ENCODE results near the gene CLUH. TPM values are rescaled to one million over a fixed set of nuclear protein-coding genes. Genes with fewer than 3 reads are reported as not detected.
"Not testable (repeated sequence)": the region's sequence is repeated elsewhere in the genome, so short reads cannot be mapped to it uniquely, and the experiment has no call there.

The CLUH gene
- total RNA-seq, 2 experiments from 2014 or later, result 162 to 171 TPM

DNA sequence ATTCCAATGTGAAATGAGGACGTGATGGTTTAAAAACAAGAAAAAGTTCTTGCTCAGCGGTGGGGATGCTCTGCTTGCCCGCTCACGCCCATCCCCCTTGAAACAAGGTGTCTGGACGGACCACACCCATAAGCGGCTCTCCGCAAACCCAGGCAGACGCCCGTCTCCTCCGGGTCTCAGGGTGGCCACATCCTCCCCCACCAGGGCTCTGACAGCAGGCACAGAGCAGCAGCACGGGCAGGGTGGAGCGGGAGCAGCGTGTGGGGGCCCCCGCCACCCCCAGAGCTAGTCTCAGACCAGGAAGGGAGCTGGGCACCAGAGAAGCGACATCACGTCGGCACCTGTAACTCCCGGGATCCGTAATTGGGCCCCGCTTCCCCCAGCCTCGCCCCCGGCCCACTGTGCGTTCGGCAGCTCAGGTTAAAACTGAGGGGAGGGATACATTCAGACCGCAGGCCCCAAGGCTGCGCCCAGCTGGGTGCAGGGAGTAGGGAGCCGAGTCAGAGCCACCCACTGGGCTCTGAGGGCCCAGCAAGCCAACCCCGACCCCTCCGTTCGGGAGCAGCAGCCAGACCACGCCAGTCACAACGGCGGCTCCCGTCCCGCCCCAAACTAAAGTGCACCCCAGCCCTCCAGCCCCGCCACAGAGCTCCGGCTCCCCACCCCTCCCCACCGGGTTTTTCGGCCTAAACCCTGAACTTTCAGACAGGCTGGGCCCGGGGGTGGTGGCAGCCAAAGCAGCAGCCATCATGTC, 22.0 kb downstream of the CLUH start:
- H3K4me3 Mint-ChIP-seq, result no peak overlapping the region
- H3K27ac Mint-ChIP-seq, result no peak overlapping the region
- no peaks in the 10 kb centered on the region for H3K27me3 Mint-ChIP-seq
- peaks cover 5% of the 10 kb centered on the region for H3K4me1 Mint-ChIP-seq
- H3K9me3 Mint-ChIP-seq, result no peaks in the 10 kb centered on the region
- DNase-seq, result no peak
- H3K36me3 Mint-ChIP-seq, result no peaks in the 10 kb centered on the region

DNA sequence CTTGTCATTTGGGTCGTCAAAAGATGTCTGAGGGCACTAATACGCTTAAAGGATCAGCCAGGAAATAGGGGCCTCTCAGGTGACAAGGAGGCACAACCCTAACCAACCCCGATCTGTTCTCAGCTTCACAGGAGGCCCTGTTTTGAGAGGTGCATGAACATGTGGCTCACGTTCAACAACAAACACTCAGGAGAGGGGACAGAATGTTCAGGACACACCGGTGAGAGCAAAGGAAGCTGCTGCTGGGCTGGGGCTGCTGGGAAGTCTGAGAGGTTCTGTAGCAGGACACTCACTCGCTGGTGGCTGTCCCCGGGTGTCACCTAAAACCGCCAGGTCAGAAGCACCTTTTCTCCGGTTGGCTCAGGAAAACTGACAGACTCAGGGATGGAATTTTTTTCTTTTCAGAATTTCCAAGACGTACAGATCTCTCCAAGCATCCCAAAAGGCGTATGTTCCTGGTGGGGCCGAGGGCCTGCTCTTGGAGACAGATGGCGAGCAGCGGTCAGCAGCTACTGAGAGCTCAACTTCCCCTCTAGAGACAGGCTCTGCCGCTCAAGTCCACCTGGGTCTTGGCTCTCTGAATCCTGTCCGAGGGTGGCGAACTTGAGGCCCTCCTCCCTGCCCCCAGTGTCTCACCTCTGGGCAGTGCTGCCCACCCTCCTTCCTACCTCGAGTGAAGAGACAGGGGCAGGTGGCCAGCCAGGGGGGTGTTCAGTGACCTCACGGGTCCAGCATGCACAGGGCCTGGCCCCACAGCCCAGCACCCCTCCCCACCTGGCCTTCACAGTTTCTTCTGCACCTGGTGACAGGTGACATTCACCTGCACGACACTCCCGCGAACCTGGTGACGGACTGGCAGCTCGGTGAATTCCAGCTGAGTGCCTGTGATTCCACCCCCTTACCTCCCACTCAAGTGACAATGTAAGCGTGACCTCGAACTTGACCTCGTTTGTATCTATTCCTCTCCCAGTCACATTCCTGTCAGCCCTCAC, 22.9 kb downstream of the CLUH start:
- H3K4me3 Mint-ChIP-seq, result no peak overlapping the region

DNA sequence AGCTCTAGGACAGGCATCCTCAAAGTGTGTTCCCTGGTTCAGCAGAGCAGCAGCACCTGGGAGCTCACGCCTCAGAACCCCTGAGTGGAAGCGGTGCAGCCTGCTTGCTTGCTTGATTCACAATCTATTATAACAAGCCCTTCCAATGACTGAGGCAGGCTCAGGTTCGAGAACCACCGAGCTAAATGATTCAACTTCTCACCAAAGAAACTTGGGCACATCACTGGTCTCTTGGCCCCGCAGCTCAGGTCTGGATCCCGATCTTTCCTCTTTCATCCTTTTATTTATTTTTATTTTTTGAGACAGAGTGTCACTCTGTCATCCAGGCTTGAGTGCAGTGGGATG, 24.5 kb downstream of the CLUH start:
- H3K9me3 Mint-ChIP-seq, result no peaks in the 10 kb centered on the region
- peaks cover 5% of the 10 kb centered on the region for H3K4me1 Mint-ChIP-seq
- no peaks in the 10 kb centered on the region for H3K27me3 Mint-ChIP-seq
- H3K36me3 Mint-ChIP-seq, result no peaks in the 10 kb centered on the region
- DNase-seq, result no peak
- H3K4me3 Mint-ChIP-seq, result no peak overlapping the region
- peak overlapping the region; percentile 54 for H3K27ac Mint-ChIP-seq

More for the DNA sequence above, 22.9 kb downstream of the CLUH start:
- no peak for DNase-seq
- Mint-ChIP-seq H3K27me3 (no peaks in the 10 kb centered on the region), H3K4me1 (peaks cover 5% of the 10 kb centered on the region), H3K9me3 (no peaks in the 10 kb centered on the region), H3K36me3 (no peaks in the 10 kb centered on the region), H3K27ac (peak overlapping the region; percentile 54)

DNA sequence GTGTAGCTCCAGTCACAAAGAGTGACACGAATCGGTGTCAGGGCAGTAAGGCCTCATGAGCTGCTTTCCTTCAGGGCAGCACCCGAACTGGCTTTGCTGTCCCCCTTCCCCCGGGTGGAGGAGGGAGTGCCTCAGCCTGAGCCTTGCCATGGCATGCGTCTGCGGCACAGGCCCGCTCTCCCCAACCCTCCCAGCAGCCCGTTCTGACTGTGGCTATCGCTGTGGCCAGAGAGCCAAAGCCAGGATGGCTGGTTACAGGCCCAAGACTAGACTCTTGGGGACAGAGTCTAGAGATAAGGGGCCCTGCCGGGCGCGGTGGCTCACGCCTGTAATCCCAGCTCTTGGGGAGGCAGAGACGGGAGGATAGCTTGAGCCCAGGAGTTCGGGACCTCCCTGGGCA, 25.9 kb downstream of the CLUH start:
- H3K27ac Mint-ChIP-seq, result no peak overlapping the region
- no peak overlapping the region for H3K4me3 Mint-ChIP-seq
- DNase-seq, result no peak
- no peaks in the 10 kb centered on the region for H3K9me3 Mint-ChIP-seq
- peaks cover 6% of the 10 kb centered on the region for H3K36me3 Mint-ChIP-seq
- no peaks in the 10 kb centered on the region for H3K27me3 Mint-ChIP-seq
- peaks cover 5% of the 10 kb centered on the region for H3K4me1 Mint-ChIP-seq

DNA sequence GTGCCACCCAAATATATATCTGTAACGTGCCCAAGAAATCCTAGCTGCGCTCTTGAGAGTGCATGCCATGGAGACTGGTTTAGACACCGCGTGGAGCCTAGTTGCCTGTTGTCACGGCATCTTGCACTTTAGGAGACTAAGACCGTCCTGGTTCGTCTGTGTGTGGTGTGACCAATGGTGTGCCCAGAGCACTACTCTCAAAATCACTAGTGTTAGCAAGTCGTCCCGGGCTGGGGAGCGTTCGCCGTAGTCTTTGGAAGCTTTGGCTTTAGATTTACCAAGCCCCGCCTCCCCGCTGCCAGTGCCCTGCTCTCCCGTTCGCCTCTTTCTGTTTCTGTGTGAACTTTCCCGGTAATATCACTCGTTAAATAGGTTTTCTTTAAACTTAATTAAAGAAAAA, 27.0 kb downstream of the CLUH start:
- no peak for DNase-seq
- H3K9me3 Mint-ChIP-seq, result no peaks in the 10 kb centered on the region
- H3K36me3 Mint-ChIP-seq, result peaks cover 6% of the 10 kb centered on the region
- H3K4me1 Mint-ChIP-seq, result peaks cover 5% of the 10 kb centered on the region
- no peaks in the 10 kb centered on the region for H3K27me3 Mint-ChIP-seq
- no peak overlapping the region for H3K4me3 Mint-ChIP-seq
- H3K27ac Mint-ChIP-seq, result no peak overlapping the region

DNA sequence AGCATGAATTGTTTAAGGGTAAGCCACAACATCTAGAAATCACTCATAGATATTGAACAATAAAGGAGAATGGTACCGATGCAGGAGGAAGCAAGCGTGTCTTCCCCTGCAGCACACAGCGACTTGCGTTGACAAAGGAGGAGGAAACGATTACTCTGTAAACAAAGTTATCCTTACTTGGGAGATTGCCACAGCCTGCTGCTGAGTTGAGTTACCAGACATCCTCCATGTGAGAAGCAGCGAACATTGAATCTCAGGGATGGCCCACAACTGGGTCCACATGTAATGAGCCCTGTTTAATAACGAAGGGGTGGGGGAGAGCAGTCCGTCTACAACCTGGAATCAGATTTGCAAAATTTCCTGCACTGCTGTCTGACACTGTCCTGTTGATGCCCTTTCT, 27.7 kb downstream of the CLUH start:
- no peak for DNase-seq
- peaks cover 10% of the 10 kb centered on the region for H3K36me3 Mint-ChIP-seq
- H3K9me3 Mint-ChIP-seq, result no peaks in the 10 kb centered on the region
- peaks cover 5% of the 10 kb centered on the region for H3K4me1 Mint-ChIP-seq
- H3K27me3 Mint-ChIP-seq, result no peaks in the 10 kb centered on the region
- H3K4me3 Mint-ChIP-seq, result no peak overlapping the region
- H3K27ac Mint-ChIP-seq, result no peak overlapping the region

DNA sequence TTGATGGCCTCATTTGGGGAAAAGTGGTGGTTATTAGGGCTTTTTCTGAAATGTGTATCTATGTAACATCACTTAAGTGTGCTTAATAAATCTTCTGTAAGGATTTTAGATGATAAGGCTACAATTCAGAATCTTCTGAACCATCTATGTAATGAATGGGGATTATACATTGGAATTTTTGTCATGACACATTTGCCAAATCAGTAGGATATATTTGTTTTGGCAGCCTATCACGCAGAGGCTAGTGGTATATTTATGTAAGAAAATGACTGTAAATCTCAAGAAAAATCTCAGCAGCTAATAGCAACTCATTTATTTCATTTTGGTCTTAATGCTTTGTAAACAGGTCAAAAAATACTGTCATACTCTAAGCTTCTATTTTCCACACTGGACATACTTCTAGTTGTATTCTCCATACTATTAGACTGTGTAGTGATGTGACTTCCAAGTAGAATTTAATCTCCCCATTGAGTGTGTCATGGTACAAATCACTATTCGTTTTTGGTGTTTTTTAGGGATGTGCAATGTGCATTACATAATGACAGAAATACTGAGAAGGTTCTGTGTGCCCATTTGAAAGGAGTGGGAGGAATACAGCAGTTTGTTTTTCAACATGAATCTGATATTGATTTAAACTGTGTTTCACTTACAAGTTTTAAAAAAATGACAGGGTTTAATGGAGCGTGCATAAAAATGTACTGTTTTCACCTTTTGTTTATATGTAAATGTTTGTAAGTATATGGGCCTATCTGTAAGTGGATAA, 29.2 kb downstream of the CLUH start:
- Mint-ChIP-seq H3K36me3 (peaks cover 13% of the 10 kb centered on the region), H3K27ac (no peak overlapping the region), H3K9me3 (no peaks in the 10 kb centered on the region), H3K27me3 (no peaks in the 10 kb centered on the region), H3K4me1 (no peaks in the 10 kb centered on the region), H3K4me3 (no peak overlapping the region)
- DNase-seq, result no peak

DNA sequence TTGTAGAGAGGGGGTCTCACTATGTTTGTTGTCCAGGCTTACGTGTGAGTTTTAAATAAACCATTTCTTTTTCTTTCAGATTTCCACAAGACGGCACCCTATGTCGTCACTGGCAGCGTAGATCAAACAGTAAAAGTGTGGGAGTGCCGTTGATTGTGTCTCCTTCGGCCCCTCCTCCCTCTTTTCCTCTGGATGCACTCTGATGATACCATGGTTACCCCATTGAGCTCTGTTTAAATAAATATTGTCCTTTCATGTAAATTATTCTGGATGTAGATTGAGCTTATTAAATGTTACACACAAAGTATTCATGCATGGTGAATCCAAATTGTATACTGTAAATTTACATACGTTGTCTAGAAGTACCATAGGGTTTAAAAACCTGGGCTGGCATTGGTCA, 29.9 kb downstream of the CLUH start:
- H3K4me1 Mint-ChIP-seq, result no peaks in the 10 kb centered on the region

DNA sequence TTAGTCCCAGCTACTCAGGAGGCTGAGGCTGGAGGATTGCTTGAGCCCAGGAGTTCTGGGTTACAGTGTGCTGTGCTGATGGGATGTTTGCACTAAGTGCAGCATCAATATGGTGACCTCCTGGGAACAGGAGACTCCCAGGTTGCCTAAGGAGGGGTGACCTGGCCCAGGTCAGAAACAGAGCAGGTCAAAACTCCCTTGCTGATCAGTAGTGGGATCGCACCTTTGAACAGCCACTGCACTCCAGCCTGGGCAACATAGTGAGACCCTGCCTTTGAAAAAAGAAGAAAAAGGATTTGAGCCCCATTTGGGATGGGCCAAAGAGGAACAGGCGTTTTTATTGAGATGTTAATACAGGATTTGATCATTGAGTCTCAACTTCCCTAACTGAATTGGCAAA, 30.6 kb downstream of the CLUH start:
- H3K4me3 Mint-ChIP-seq, result no peak overlapping the region

More for the DNA sequence above, 29.9 kb downstream of the CLUH start:
- Mint-ChIP-seq H3K27me3 (no peaks in the 10 kb centered on the region), H3K27ac (no peak overlapping the region), H3K4me3 (no peak overlapping the region), H3K36me3 (peaks cover 13% of the 10 kb centered on the region), H3K9me3 (no peaks in the 10 kb centered on the region)
- no peak for DNase-seq

DNA sequence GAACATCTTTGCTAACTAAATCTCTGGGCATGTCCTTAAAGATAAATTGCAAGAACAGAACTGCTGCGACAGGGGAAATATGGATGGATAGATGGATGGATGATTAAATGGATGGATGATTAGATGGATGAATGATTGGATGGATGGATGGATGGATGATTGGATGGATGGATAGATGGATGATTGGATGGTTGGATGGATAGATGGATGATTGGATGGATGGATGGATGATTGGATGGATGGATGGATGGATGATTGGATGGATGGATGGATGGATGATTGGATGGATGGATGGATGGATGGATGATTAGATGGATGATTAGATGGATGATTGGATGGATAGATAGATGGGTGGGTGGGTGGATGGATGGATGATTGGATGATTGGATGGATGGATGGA, 32.3 kb downstream of the CLUH start:
- H3K4me3 Mint-ChIP-seq, H3K4me1 Mint-ChIP-seq, H3K27me3 Mint-ChIP-seq, H3K9me3 Mint-ChIP-seq, H3K27ac Mint-ChIP-seq, DNase-seq: not testable (repeated sequence)
- H3K36me3 Mint-ChIP-seq, result peaks cover 25% of the 10 kb centered on the region

More for the DNA sequence above, 30.6 kb downstream of the CLUH start:
- no peaks in the 10 kb centered on the region for H3K4me1 Mint-ChIP-seq
- DNase-seq, result no peak
- H3K36me3 Mint-ChIP-seq, result peaks cover 15% of the 10 kb centered on the region
- H3K27ac Mint-ChIP-seq, result no peak overlapping the region
- H3K27me3 Mint-ChIP-seq, result no peaks in the 10 kb centered on the region
- H3K9me3 Mint-ChIP-seq, result no peaks in the 10 kb centered on the region

DNA sequence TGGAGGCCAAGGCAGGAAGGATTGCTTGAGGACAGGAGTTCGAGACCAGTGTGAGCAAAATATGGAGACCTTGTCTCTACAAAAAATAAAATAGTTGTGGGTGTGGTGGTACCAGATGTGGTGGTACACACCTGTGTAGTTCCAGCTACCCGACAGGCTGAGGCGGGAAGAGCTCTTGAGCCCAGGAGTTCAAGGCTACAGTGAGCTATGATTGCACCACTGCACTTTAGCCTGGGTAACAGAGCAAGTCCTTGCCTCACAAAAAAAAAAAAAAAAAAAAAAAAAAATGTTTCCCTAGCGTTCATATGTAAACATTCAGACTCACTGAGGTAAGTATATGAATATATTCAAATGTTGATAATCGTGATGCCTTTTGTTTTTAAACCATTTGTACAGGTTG, 39.5 kb downstream of the CLUH start:
- peaks cover 4% of the 10 kb centered on the region for H3K4me1 Mint-ChIP-seq
- DNase-seq, result no peak
- peaks cover 34% of the 10 kb centered on the region for H3K36me3 Mint-ChIP-seq
- H3K9me3 Mint-ChIP-seq, result peaks cover 1% of the 10 kb centered on the region
- H3K27ac Mint-ChIP-seq, result no peak overlapping the region
- H3K4me3 Mint-ChIP-seq, result no peak overlapping the region
- H3K27me3 Mint-ChIP-seq, result no peaks in the 10 kb centered on the region

DNA sequence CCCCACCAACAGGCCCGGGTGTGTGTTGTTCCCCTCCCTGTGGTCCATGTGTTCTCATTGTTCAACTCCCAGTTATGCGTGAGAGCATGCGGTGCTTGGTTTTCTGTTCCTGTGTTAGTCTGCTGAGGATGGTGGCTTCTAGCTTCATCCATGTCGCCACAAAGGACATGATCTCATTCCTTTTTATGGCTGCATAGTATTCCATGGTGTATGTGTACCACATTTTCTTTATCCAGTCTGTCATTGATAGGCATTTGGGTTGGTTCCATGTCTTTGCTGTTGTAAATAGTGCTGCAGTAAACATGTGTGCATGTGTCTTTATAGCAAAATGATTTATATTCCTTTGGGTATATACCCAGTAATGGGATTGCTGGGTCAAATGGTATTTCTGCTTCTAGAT, 51.2 kb downstream of the CLUH start:
- H3K9me3 Mint-ChIP-seq, H3K27ac Mint-ChIP-seq, DNase-seq, H3K4me3 Mint-ChIP-seq, H3K27me3 Mint-ChIP-seq: not testable (repeated sequence)
- peaks cover 18% of the 10 kb centered on the region for H3K36me3 Mint-ChIP-seq
- peaks cover 33% of the 10 kb centered on the region for H3K4me1 Mint-ChIP-seq

DNA sequence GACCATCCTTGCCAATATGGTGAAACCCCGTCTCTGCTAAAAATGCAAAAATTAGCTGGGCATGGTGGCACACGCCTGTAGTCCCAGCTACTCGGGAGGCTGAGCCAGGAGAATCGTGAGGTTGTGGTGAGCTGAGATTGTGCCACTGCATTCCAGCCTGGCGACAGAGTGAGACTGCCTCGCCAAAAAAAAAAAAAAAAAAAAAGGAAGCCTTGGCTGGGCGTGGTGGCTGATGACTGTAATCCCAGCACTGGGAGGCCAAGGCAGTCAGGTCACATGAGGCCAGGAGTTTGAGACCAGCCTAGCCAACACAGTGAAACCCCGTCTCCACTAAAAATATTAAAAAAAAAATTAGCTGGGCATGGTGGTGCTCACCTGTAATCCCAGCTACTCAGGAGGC, 52.2 kb downstream of the CLUH start:
- not testable (repeated sequence) for H3K4me3 Mint-ChIP-seq, H3K9me3 Mint-ChIP-seq, H3K27me3 Mint-ChIP-seq, DNase-seq, H3K27ac Mint-ChIP-seq
- Mint-ChIP-seq H3K36me3 (peaks cover 18% of the 10 kb centered on the region), H3K4me1 (peaks cover 39% of the 10 kb centered on the region)

DNA sequence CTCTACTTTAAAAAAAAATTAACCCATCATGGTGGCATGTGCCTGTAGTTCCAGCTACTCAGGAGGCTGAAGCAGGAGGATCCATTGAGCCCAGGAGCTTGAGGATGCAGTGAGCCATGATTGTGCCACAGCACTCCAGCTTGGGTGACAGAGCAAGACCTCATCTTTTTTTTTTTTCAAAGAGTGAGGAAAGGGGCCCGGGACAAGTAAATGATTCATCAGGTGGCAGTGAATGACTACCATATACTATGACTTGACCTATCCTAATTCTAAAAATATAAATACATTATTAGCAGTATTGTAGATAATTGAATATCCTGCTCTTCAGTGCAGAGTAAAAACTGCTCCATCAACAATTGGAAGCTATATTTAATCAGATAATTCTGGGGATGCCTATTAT, 55.3 kb downstream of the CLUH start:
- DNase-seq, result no peak
- Mint-ChIP-seq H3K4me1 (peaks cover 38% of the 10 kb centered on the region), H3K27ac (no peak overlapping the region)

DNA sequence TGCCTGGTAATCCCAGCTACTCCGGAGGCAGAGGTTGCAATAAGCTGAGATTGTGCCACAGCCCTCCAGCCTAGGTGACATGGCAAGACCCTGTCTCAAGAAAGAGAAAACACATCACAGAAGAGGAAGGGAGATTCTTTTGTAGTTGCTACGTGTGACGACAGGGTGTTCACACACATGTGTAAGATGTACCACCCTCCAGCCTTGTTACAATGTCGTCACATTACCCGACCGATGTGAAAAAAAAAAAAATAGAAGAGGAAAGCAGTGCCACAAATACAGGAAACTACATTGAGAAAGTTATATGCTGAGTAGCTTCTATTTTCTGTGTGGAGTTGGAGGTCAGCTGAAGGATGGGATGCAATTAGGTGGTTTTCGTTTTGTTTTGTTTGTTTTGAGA, 56.0 kb downstream of the CLUH start:
- H3K27ac Mint-ChIP-seq, result peak overlapping the region; percentile 2
- H3K36me3 Mint-ChIP-seq, result peaks cover 42% of the 10 kb centered on the region
- H3K9me3 Mint-ChIP-seq, result peaks cover 5% of the 10 kb centered on the region
- H3K27me3 Mint-ChIP-seq, result no peaks in the 10 kb centered on the region
- no peak for DNase-seq
- no peak overlapping the region for H3K4me3 Mint-ChIP-seq
- H3K4me1 Mint-ChIP-seq, result peaks cover 34% of the 10 kb centered on the region

More for the DNA sequence above, 55.3 kb downstream of the CLUH start:
- Mint-ChIP-seq H3K27me3 (no peaks in the 10 kb centered on the region), H3K36me3 (peaks cover 40% of the 10 kb centered on the region), H3K9me3 (peaks cover 5% of the 10 kb centered on the region), H3K4me3 (no peak overlapping the region)

Measured in activated naive CD8-positive, alpha-beta T cell treated with anti-CD3 and anti-CD28 coated beads for 36 hours (primary cell).